Measurements from ENCODE around the gene TBR1.

DNA sequence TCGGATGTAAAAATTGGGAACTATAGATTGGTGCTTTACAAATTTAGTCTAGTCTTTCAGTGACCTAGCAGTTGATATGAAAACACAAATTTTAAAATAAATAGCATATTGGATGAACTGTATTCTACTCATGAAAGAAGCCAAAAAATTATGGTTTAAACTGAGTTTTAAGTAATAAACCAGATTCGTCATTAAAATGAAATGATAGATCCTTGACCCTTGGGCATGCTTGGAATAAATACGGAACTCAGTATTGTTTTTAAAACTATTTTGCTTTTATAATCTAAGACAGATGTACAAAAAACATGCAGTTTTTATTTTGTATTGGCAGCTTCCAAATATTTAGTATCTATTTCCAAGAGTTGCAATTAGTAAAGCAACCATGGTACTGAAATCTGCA is 34.6 kb upstream of the TBR1 start:
- TF ChIP-seq, protein P1, sequence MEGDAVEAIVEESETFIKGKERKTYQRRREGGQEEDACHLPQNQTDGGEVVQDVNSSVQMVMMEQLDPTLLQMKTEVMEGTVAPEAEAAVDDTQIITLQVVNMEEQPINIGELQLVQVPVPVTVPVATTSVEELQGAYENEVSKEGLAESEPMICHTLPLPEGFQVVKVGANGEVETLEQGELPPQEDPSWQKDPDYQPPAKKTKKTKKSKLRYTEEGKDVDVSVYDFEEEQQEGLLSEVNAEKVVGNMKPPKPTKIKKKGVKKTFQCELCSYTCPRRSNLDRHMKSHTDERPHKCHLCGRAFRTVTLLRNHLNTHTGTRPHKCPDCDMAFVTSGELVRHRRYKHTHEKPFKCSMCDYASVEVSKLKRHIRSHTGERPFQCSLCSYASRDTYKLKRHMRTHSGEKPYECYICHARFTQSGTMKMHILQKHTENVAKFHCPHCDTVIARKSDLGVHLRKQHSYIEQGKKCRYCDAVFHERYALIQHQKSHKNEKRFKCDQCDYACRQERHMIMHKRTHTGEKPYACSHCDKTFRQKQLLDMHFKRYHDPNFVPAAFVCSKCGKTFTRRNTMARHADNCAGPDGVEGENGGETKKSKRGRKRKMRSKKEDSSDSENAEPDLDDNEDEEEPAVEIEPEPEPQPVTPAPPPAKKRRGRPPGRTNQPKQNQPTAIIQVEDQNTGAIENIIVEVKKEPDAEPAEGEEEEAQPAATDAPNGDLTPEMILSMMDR (IDR thresholded peaks at IDR 0.05), result no peak
- no peak for TF ChIP-seq POLR2A (IDR thresholded peaks at IDR 0.05)

All from adrenal gland (tissue), 5 donors.